Measurements from ENCODE around the gene ANLN.
"Not testable (repeated sequence)": the region's sequence is repeated elsewhere in the genome, so short reads cannot be mapped to it uniquely, and the experiment has no call there.

DNA sequence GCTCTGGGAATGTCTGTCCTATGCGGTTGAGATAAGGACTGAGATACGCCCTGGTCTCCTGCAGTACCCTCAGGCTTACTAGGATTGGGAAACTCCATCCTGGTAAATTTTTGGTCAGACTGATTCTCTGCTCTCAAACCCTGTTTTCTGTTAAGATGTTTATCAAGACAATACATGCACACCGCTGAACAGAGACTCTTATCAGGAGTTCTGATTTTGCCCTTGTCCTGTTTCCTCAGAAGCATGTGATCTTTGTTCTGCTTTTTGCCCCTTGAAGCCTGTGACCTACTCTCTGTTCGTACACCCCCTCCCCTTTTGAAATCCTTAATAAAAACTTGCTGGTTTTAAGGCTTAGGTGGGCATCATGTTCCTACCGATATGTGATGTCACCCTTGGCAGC lies 76.3 kb downstream of the ANLN start:
- TF ChIP-seq POLR2A (IDR thresholded peaks at IDR 0.05), result not testable (repeated sequence)
- TF ChIP-seq, protein P1, sequence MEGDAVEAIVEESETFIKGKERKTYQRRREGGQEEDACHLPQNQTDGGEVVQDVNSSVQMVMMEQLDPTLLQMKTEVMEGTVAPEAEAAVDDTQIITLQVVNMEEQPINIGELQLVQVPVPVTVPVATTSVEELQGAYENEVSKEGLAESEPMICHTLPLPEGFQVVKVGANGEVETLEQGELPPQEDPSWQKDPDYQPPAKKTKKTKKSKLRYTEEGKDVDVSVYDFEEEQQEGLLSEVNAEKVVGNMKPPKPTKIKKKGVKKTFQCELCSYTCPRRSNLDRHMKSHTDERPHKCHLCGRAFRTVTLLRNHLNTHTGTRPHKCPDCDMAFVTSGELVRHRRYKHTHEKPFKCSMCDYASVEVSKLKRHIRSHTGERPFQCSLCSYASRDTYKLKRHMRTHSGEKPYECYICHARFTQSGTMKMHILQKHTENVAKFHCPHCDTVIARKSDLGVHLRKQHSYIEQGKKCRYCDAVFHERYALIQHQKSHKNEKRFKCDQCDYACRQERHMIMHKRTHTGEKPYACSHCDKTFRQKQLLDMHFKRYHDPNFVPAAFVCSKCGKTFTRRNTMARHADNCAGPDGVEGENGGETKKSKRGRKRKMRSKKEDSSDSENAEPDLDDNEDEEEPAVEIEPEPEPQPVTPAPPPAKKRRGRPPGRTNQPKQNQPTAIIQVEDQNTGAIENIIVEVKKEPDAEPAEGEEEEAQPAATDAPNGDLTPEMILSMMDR (IDR thresholded peaks at IDR 0.05), result not testable (repeated sequence)
